ENCODE measurements around the gene NEK7.

Gene NEK7

DNA sequence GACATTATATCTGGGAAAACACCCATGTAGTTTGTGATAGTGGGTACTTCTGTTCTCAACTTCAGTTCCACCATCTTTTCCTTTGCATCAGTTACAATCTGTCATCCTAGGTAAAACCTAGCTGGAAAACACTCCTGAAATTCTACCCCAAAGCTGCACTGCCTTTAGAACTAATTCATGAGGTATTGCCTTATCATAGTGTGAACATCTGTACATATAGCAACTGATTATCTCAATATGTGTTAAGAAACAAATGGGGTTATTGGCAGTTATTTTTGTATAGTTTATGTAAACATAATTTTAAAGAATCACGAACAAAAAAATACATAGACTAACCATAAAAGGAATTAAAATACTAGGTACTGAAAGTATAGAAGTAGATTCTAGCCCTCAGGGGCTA is 6.4 kb upstream of the NEK7 start:
- DNase-seq = no peak

DNA sequence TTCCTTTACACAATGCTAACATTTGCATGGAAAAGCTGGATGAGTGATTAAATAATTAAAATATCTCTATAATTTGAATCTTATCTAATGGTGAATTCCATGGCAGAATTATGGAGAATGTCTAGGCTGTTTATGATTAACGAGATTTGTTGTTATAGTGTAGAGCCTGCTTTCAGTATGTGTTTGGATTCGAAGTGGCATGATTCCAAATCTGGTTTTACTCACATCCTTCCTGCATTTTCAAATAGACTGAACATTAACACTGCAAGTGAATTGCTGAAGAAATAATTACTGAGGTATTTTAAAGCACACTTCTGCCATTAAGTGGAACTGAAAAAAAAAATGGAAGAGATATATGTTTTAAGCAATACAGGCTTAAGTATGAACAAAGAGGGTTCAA is 5.1 kb upstream of the NEK7 start:
- DNase-seq = no peak

DNA sequence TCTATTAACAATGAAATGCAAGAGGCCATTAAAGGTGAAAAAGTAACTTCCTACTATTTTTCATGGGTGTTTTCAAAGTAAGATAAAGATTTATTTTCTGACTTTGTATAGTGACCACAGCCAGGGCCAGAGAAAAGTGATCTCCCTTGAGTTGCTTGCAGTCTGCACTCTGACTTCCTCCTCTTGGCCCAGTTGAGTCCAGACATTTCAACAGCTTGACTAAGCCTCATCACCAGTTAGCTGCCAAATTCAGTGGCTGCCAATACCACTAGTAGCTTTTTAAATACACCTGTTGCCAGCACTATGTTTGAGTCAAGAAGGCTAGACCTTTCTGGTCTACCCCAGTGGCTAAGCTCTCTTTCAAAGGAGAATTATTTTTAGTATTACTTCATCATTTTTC is 3.7 kb upstream of the NEK7 start:
- no peak for DNase-seq

- no peak for DNase-seq
These were observed 3.0 kb upstream of the NEK7 start for GRCh38 chr1:198153804-198154203.

DNA sequence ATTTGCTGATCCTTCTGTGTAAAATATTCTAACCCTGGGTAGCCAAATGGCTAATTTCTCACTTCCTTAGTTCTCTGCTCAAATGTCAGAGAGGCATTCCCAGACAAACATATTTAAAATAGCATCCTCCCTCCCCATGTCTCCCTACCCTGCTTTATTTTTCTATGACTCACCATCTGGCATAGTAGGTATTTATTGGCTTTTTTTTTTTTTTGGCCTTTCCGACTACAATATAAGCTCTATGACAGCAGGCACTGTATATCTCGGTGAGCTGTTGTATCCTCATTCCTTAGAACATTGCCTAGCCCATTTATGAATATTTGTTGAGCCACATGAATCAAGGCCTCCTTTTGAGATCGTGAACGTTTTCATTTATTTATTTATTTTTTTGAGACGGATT is 1.5 kb upstream of the NEK7 start:
- no peak for DNase-seq

GRCh38 chr1:198156111-198156744 is 570 bp upstream of the NEK7 start:
- DNase-seq = peak; percentile 69

DNA sequence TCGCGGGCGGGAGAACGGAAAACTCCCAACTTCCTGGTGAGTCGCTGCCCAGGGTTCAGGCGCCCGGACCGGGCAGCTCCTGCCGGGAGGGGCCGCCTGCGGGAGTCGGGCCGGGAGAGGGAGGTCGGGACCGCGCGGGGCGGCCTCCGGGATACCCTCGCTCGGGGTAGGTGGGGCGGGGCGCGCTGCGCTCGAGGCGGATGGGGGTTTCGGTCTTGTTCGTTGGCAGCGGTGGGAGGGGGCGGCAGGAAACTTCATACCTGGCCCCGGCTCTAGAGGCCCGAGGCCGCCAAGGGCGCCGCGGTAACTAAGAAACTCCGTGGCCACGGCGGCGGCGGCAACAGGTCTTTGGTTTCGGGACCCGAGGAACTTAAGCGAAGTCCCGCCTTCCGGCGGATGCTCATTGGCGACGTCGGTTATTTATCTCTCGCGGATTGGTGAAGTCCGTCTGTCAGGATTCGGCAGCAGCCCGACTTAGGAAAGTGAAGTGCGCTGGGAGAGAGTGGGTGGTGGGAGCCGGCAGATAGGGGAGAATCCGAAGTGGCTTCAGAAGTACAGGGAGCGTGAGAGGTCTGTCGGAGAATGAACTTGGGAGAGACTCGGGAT is 546 bp downstream of the NEK7 start:
- DNase-seq = peak; percentile 93

DNA sequence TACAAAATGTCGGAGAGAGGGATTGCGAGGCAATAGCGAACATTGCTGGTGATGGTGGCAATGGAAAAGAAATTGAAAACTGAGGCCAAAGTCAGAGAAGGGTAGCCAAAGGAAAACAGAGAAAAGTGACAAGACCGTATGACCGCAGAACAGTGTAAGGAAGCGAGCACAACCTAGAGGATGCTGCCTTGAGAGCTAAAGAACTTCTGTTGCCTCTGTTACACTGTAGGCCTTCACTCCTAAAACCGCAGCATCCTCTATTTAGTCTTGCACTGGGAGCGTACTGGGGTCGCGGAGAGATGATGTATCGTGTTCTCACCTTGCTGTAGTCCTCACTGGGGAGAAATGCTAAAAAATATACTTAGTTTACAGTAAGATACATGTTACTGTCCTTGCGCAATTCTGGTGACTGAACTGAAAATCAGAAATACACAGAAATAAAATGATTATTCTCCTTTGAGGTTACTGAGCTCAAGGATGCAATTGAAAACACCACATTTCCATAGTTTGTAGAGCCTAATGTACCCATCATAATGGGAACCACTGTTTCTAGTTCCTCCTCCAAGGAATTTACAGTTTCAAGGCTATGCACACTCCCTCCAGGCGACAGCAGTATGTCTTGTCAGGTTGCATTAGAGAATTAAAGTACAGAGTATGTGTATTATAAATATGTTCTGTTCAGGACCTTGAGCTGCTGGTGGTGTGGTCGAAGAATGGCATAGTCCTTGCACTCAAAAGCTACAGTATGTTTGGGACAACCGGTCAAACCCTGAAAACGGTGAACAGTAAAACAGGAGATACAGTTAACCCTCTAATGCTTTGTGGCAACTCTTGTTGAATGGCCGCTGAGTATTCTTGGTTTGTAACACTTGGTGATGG is 1.3 kb downstream of the NEK7 start:
- DNase-seq = peak; percentile 16

- DNase-seq = peak; percentile 90
These were observed 2.2 kb downstream of the NEK7 start for GRCh38 chr1:198158735-198159589.

- DNase-seq = no peak
These were observed 3.4 kb downstream of the NEK7 start for GRCh38 chr1:198160222-198160621.

GRCh38 chr1:198160946-198161614 is 4.3 kb downstream of the NEK7 start:
- no peak for DNase-seq

DNA sequence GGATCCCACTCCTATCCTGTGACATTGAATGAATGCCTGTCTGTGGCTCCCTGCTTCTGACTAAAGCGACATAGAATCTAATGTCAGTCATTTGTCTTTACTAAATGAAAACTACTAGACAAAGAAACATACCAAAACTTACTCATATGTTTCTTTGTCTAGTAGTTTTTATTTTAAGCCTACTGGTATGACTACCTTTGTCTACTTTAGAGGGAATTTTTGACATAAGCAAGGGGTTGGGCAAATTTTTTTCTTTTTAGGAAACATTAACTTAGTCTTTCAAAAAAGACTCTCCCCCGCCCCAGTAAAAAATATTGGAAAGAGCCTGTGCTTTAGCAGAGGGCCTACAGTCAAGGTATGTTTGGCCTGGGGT is 4.9 kb downstream of the NEK7 start:
- DNase-seq = no peak

DNA sequence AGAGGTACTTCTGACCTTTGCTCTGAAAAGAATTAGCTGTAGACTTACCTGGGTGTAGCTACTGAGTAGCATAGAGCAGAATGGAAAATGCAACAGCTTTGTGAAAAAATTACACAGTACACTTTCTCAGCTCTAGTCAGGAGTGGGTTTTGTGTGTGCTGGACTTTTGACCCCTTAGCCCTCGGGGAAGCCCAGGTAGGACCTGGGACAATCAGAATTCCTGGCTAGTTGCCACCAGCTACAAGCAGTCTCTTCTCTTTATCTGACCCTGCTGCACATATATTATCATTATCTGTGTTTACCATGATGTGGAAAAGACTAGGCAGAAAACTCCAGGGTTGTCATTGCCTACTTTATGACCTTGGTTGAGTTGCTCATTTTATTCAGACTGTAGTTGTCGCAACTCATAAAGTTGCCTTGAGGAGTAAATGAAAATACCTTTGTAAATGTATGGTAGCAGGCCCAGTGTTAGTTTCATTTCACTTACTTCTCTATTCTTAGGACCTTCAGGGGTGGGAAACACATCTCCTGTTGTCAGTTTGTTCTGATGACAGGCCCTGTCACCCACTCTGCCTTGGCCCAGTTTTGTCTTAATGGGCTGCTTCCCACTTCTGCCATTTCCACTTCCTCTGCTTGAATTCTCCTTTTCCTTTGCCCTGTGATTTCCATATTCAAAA is 5.4 kb downstream of the NEK7 start:
- DNase-seq = peak; percentile 4

GRCh38 chr1:198165927-198166647 is 9.3 kb downstream of the NEK7 start:
- no peak for DNase-seq

DNA sequence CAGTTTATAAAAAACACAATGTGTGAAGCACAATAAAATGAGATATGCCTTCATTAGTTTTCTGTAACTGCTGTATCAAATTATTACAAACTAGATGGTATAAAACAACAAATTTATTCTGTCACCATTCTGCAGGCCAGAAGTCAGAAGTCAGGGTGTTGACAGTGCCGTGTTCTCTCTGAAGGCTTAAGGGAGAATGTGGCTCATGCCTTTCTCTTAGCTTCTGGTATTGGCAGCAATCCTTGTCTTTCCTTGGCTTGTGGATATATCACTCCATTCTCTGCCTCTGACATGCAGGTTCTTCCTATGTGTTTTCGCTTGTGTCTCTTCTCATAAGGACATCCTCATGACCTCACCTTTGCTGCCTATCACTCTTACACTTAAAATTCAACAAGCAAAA is 10.1 kb downstream of the NEK7 start:
- no peak for DNase-seq

DNA sequence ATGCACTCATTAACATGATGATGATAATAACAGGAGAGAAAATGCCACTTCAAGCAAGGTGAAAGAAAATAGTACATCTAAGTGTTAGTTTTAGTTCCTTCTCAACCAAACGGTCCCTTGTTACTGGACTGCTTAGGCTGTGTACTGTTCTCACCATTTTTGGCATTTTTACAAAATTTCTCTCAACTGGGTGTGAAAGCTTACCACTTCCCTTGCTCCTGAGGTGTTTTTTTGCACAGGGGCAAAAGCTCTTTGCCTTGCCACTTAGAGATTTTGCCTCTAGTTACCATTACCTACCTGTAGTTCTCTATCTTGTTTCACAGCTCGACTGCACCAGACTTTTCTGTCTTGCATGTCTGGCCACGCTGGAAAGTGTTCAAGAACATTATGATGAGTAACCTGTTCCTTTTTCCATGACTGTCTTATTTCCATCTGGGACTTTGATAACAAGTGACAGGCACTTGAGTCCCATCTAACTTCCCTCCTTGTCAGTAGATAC is 10.7 kb downstream of the NEK7 start:
- no peak for DNase-seq

GRCh38 chr1:198168227-198168626 is 11.4 kb downstream of the NEK7 start:
- no peak for DNase-seq

DNA sequence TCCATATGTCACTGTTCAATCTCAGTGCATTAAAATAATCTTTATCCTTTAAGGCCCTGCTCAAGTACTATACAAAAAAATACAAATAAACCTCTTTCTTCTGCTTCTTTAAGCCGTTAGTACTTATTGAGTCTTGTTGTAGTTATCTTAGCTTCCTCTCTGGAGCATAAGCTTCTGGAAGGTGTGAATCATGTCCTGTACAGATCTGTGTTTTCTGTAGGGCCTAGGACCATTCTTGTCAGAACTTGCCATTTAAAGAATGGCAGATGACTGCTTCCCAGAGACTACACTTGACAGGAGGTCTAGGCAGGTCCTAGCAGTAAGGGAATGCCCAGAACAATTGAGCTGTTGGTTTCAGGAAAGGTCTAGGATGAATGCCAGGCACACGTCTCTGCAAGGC is 12.9 kb downstream of the NEK7 start:
- DNase-seq = no peak

DNA sequence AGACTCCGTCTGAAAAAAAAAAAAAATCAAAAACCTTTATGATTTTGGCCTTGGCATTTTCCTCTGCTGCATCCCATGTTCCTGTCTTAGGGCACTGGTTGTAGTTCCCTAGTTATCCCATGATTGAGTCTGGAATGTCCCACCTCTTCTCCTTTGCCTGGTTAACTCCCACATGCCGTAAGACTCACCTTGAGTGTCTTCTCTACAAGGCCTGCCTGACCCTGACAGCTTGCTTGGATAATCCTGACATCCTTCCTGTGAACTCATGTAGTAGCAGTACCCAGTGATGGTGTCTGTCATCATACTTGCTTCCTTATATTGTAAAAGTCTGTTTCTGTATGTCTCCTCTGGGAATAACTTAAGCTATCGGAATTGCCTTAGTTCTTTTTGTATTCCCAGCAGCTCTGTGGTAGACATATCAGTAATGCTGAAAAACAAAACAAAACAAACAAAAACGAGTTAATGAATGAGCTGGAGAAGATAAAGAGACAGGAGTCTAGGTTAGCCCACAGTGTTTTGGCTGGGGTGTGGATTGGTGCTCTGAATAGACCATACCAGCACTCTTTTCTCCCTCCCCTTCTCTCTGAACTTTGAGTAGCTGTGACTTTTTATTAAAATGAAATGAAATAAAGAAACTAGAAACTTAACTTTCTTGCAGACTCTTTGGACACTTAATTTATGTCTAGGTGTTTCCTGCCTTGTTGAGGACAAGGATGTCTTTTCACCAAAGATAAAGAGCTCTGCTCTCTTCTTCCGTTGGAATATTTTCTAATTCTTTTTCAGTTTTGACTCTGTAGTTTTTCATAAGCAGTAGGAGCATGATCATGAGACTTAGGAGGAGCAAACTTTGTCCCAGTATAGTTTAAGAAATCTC is 15.1 kb downstream of the NEK7 start:
- no peak for DNase-seq

DNA sequence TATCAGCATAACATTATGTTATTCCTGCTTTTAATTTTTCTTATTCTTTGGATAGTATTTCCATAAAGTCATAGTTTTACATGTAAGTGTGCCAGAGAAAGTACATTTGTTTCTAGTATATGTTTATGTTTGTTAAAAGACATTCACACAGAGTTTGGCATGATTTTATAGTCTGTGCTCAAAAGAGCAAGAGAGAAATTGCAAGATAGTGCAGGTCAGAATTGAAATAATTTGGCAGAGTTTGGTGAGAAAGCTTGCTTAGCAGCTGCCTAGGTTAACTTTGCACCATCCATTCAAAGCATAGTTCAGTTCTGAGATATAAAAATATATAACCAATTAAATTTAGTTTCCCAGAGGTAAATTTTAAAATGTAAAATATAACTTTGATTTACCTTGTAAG is 17.0 kb downstream of the NEK7 start:
- DNase-seq = no peak

All from NCI-H146 (cell line).